Vagina (tissue), 2 donors: ENCODE measurements around the gene MARCHF3. TPM values are rescaled to one million over a fixed set of nuclear protein-coding genes. Genes with fewer than 3 reads are reported as not detected.
"Not testable (repeated sequence)": the region's sequence is repeated elsewhere in the genome, so short reads cannot be mapped to it uniquely, and the experiment has no call there.

ENCODE experiments used
- DNase-seq, 2 donors: peaks; one replicate each; pipeline ENCODE4 v3.0.0-alpha.2; 2017; ENCODE audit errors: extremely low spot score in 2 of 2
- H3K27ac ChIP-seq: fragments of 200-600 bp; sonication (generic); one replicate; pipeline ENCODE4 v1.5.1; 2019
- H3K27me3 ChIP-seq: fragments of 200-600 bp; sonication (generic); one replicate; pipeline ENCODE4 v1.5.1; 2019
- H3K36me3 ChIP-seq, 2 donors: fragments of 200-600 bp; sonication (generic); one replicate each; pipeline ENCODE4 v1.5.1; 2017 to 2019
- H3K4me1 ChIP-seq: fragments of 200-600 bp; sonication (generic); one replicate; pipeline ENCODE4 v1.5.1; 2019
- H3K4me3 ChIP-seq, 2 donors: fragments of 200-600 bp; sonication (generic); 1 replicate in 1 of 2; 2 replicates in 1 of 2; pipeline ENCODE4 v1.5.1; 2016 to 2019
- H3K9me3 ChIP-seq: fragments of 200-600 bp; sonication (generic); one replicate; pipeline ENCODE4 v1.5.1; 2019
- POLR2A ChIP-seq, 2 donors: fragments of 450-650 bp; IDR thresholded peaks; one replicate each; pipeline ENCODE4 v1.6.1; 2017; ENCODE audit warnings: antibody characterized with exemption in 2 of 2, mild to moderate bottlenecking in 2 of 2, moderate library complexity in 2 of 2
- POLR2AphosphoS5 ChIP-seq, 2 donors: sonication (generic); formaldehyde crosslinking; IDR thresholded peaks; one replicate each; pipeline ENCODE4 v1.9.0; 2017; ENCODE audit warnings: antibody characterized with exemption in 2 of 2, mild to moderate bottlenecking in 2 of 2, low read depth in 1 of 2; ENCODE audit not compliant: insufficient read depth in 1 of 2
- intact Hi-C: fragments of 100-400 bp; cut with DNase I; formaldehyde crosslinking; loops from one replicate; pipeline ENCODE4 v1.15.1; 2023
- total RNA-seq: library from RNA; depleted of rRNA; stranded (reverse); fragments of >200 nt; gene quantifications from one replicate; pipeline ENCODE4 v1.2.3, GENCODE V29; 2016
- TF ChIP-seq, protein P1 (sequence below), 3 experiments: fragments of 450-650 bp in 2 of 3; fragments of 200-600 bp in 1 of 3; sonication (generic) in 1 of 3; IDR thresholded peaks; one replicate each; pipeline ENCODE4 v1.5.1; 2017 to 2019; ENCODE audit warnings: antibody characterized with exemption in 3 of 3, mild to moderate bottlenecking in 2 of 3, moderate library complexity in 2 of 3

MARCHF3 gene
- total RNA-seq, 1 donor from 2014 or later, result 2.0 TPM

DNA sequence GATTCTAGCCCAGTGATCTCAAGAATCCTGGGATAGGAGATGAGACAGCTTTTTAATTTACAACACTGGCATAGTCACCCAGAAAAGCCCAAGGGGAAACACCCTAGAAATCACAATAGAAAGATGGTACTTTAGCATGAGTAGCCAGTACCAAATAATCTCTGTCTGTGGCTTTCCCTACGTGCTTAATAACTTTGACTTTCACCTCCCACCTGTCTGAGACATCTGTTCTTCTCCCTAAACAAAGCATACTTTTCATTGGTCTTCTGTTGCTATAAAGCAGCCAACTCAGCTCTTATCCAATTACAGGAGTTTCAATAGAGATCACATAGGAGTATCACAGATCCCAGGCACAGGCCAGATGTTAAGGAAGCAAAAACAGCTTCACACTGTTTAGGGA is 10.4 kb downstream of the MARCHF3 start:
- no peaks in the 10 kb centered on the region for H3K27me3 ChIP-seq
- H3K9me3 ChIP-seq, result no peaks in the 10 kb centered on the region
- no peak overlapping the region for H3K27ac ChIP-seq
- DNase-seq, result no peak
- TF ChIP-seq, protein P1, sequence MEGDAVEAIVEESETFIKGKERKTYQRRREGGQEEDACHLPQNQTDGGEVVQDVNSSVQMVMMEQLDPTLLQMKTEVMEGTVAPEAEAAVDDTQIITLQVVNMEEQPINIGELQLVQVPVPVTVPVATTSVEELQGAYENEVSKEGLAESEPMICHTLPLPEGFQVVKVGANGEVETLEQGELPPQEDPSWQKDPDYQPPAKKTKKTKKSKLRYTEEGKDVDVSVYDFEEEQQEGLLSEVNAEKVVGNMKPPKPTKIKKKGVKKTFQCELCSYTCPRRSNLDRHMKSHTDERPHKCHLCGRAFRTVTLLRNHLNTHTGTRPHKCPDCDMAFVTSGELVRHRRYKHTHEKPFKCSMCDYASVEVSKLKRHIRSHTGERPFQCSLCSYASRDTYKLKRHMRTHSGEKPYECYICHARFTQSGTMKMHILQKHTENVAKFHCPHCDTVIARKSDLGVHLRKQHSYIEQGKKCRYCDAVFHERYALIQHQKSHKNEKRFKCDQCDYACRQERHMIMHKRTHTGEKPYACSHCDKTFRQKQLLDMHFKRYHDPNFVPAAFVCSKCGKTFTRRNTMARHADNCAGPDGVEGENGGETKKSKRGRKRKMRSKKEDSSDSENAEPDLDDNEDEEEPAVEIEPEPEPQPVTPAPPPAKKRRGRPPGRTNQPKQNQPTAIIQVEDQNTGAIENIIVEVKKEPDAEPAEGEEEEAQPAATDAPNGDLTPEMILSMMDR (IDR thresholded peaks at IDR 0.05), result no peak
- no peak for TF ChIP-seq POLR2AphosphoS5 (IDR thresholded peaks at IDR 0.05; ENCODE audit: insufficient read depth in 1 of 2, low read depth in 1 of 2)
- TF ChIP-seq POLR2A (IDR thresholded peaks at IDR 0.05), result no peak
- H3K36me3 ChIP-seq, result no peaks in the 10 kb centered on the region
- no peaks in the 10 kb centered on the region for H3K4me1 ChIP-seq
- no peak overlapping the region for H3K4me3 ChIP-seq
- intact Hi-C loops, result loop anchor here (5.0 kb wide), 1 partner anchor 32 kb away; no protein-coding TSS in a partner anchor

DNA sequence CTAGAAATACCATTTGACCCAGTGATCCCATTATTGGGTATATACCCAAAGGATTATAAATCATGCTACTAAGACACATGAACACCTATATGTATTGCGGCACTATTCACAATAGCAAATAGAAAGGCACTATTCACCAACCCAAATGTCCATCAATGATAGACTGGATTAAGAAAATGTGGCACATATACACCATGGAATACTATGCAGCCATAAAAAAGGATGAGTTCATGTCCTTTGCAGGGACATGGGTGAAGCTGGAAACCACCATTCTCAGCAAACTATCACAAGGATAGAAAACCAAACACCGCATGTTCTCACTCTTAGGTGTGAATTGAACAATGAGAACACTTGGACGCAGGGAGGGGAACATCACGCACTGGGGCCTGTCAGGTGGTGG is 13.6 kb downstream of the MARCHF3 start:
- not testable (repeated sequence) for H3K9me3 ChIP-seq, H3K27ac ChIP-seq, H3K27me3 ChIP-seq, H3K4me1 ChIP-seq, H3K4me3 ChIP-seq, DNase-seq, H3K36me3 ChIP-seq
- intact Hi-C loops, result loop anchor here (5.0 kb wide), 1 partner anchor 36 kb away; no protein-coding TSS in a partner anchor

DNA sequence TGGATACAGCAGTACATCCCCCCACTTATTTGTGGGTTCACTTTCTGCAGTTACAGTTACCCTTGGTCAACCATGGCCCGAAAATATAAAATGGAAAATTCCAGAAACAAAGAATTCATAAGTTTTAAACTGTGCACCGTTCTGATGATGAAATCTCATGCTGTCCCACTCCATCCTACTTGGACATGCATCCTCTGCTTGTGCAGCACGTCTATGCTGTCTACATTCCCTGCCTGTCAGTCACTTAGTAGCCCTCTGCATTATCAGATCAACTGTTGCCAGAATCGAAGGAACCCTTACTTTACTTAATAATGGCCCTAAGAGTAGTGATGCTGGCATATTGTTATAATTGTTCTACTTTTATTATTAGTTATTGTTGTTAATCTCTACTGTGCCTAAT is 14.6 kb downstream of the MARCHF3 start:
- intact Hi-C loops, result loop anchor here (5.0 kb wide), 1 partner anchor 37 kb away; no protein-coding TSS in a partner anchor
- no peaks in the 10 kb centered on the region for H3K4me1 ChIP-seq
- H3K27ac ChIP-seq, result no peak overlapping the region
- TF ChIP-seq POLR2AphosphoS5 (IDR thresholded peaks at IDR 0.05; ENCODE audit: insufficient read depth in 1 of 2, low read depth in 1 of 2) (no peak), POLR2A (IDR thresholded peaks at IDR 0.05) (no peak)
- TF ChIP-seq, protein P1 (IDR thresholded peaks at IDR 0.05), result no peak
- H3K36me3 ChIP-seq, result no peaks in the 10 kb centered on the region
- H3K9me3 ChIP-seq, result no peaks in the 10 kb centered on the region
- H3K4me3 ChIP-seq, result no peak overlapping the region
- H3K27me3 ChIP-seq, result no peaks in the 10 kb centered on the region
- DNase-seq, result no peak

DNA sequence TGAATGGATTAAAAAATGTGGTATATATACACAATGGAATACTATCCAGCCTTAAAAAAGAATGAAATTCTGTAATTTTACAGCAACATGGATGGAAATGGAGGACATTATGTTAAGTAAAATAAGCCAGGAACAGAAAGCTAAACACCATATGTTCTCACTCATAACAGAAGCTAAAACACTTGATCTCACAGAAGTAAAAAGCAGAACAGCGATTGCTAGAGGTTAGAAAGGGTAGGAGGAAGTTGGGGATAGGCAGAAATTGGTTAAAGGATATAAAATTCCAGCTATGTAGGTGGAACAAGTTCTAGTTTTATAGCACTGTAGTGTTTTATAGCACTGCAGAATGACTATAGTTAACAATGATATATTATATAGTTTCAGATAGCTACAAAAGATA is 15.8 kb downstream of the MARCHF3 start:
- TF ChIP-seq POLR2A (IDR thresholded peaks at IDR 0.05), result no peak
- TF ChIP-seq, protein P1 (IDR thresholded peaks at IDR 0.05), result no peak
- no peak for TF ChIP-seq POLR2AphosphoS5 (IDR thresholded peaks at IDR 0.05; ENCODE audit: insufficient read depth in 1 of 2, low read depth in 1 of 2)
- H3K27me3 ChIP-seq, result no peaks in the 10 kb centered on the region
- no peak overlapping the region for H3K4me3 ChIP-seq
- intact Hi-C loops, result no loop called here
- H3K27ac ChIP-seq, result no peak overlapping the region
- no peaks in the 10 kb centered on the region for H3K36me3 ChIP-seq
- H3K9me3 ChIP-seq, result no peaks in the 10 kb centered on the region
- DNase-seq, result no peak
- no peaks in the 10 kb centered on the region for H3K4me1 ChIP-seq

DNA sequence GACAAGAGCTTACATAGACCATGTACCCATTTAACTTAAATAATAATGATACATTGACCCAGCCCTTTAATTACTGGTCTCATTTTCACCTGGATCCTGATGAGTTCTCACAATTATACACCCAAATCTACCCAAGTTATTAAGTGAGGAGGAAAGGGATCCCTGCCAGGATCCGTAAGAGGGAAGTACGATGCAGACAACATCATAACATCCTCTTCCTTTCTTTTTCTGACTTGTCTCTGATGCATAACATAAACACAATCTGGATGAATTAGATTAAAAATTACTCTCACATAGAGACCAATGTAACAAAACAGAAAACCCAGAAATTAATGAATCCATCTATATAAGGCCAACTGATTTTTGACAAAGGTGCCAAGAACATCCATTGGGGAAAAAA is 17.0 kb downstream of the MARCHF3 start:
- no peak for DNase-seq
- intact Hi-C loops, result no loop called here

More for the DNA sequence above, 17.0 kb downstream of the MARCHF3 start:
- H3K9me3 ChIP-seq, result no peaks in the 10 kb centered on the region
- no peak overlapping the region for H3K4me3 ChIP-seq
- no peaks in the 10 kb centered on the region for H3K27me3 ChIP-seq
- no peaks in the 10 kb centered on the region for H3K36me3 ChIP-seq
- no peaks in the 10 kb centered on the region for H3K4me1 ChIP-seq
- no peak overlapping the region for H3K27ac ChIP-seq
- TF ChIP-seq POLR2AphosphoS5 (IDR thresholded peaks at IDR 0.05; ENCODE audit: insufficient read depth in 1 of 2, low read depth in 1 of 2) (no peak), POLR2A (IDR thresholded peaks at IDR 0.05) (no peak)
- TF ChIP-seq, protein P1 (IDR thresholded peaks at IDR 0.05), result no peak
